Measurements from ENCODE around the gene TANGO2. TPM values are rescaled to one million over a fixed set of nuclear protein-coding genes. Genes with fewer than 3 reads are reported as not detected.

The TANGO2 gene
- total RNA-seq, 1 experiment from 2014 or later, result 13.9 TPM

DNA sequence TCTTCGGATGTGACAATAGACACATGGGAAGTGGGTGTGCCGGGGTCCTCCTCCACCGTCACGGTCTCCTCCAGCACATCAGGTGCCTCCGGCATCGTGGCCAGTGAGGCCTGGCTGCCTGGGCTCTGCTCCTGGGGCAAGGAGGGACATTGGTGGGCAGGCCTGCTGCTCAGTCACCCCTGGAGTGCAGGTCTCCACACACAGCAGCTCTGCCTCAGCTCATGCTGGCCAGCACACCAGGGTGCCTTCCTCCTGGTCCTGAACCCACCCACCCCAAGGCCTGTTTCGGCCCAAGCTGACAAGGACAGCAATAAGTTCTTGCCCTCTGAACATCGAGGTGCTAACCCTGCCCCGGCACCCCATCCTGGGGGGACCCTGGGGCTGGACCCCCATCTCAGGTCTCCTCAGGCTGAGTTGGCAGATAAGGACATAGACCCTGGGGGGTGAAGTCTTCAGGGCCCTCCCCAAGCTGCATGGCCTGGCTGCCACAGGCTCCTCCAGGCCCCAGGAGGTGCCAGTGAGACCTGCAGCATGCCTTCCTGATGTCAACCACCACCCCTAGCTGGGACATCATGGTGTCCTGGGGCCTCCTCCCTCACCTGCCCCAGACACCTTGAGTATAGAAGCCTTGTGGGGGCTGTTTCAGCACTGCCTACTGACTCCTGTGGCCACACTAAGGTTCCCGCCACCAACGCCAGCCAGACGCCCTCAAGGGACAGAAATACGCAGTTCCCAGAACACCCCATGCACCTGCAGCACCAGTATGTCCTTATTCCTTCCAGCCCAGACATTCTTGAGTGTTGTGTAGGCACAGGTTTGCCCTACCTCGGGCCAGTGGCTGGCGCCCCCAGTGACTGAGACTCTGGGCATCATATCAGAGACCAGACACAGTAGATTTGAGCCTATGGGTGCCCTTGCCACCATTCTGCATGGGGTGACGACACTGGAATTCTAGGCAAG lies 38.7 kb upstream of the TANGO2 start:
- TF ChIP-seq, protein P1, sequence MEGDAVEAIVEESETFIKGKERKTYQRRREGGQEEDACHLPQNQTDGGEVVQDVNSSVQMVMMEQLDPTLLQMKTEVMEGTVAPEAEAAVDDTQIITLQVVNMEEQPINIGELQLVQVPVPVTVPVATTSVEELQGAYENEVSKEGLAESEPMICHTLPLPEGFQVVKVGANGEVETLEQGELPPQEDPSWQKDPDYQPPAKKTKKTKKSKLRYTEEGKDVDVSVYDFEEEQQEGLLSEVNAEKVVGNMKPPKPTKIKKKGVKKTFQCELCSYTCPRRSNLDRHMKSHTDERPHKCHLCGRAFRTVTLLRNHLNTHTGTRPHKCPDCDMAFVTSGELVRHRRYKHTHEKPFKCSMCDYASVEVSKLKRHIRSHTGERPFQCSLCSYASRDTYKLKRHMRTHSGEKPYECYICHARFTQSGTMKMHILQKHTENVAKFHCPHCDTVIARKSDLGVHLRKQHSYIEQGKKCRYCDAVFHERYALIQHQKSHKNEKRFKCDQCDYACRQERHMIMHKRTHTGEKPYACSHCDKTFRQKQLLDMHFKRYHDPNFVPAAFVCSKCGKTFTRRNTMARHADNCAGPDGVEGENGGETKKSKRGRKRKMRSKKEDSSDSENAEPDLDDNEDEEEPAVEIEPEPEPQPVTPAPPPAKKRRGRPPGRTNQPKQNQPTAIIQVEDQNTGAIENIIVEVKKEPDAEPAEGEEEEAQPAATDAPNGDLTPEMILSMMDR (IDR thresholded peaks at IDR 0.05; ENCODE audit: unreplicated experiment), result no peak
- H3K9me3 Mint-ChIP-seq (ENCODE audit: unreplicated experiment), result no peaks in the 10 kb centered on the region
- H3K27me3 Mint-ChIP-seq (ENCODE audit: insufficient read depth, unreplicated experiment), result no peaks in the 10 kb centered on the region

DNA sequence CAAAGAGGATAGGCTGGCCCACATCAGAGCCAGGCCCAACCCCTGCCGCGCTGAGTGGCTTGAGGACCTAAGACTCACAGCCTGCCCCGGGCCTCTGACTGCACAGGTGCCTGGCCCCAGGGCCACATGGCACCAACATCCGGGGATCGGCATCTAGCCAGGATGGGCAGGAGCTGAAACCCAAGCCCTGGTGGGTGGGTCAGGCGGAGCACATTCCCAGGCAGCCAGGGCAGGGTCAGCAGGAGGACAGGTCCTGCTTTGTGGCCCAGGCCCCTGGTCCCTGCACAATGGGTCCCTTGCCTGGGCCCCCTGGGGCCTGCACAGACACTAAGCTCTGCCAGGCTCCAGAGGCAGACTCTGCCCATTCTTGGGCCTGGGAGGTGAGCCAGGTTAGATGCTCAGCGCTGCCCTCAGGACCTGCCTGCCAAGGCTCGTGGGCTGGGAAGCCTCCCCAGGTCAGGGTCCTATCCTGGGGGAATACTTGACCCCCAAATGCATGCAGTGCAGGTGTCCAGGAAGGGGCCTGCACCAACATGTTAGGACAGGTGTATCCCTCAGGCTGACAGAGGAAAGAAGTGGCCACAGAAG lies 37.8 kb upstream of the TANGO2 start:
- POLR2A ChIA-PET, result interaction anchor here (1.5 kb wide), 1 partner anchor 134 kb away, joined by 6 read pairs; the partner anchor contains the start of gene TRMT2A
- H3K36me3 Mint-ChIP-seq (ENCODE audit: insufficient read depth, unreplicated experiment), result no peaks in the 10 kb centered on the region
- CTCF ChIA-PET, result interaction anchor here (0.6 kb wide), 1 partner anchor 29 kb away, joined by 3 read pairs; no protein-coding TSS in a partner anchor
- TF ChIP-seq, protein P1 (IDR thresholded peaks at IDR 0.05; ENCODE audit: unreplicated experiment), result no peak
- DNase-seq (ENCODE audit: unreplicated experiment), result peak; percentile 34
- no peak overlapping the region for H3K27ac Mint-ChIP-seq (ENCODE audit: low read depth, unreplicated experiment)
- BruUV-seq (replicated peaks), result no TSS peak
- intact Hi-C loops (cut with micrococcal nuclease), result no loop called here
- H3K4me1 Mint-ChIP-seq (ENCODE audit: insufficient read depth, unreplicated experiment), result peaks cover 10% of the 10 kb centered on the region
- no peak overlapping the region for H3K4me3 Mint-ChIP-seq (ENCODE audit: unreplicated experiment)
- H3K9me3 Mint-ChIP-seq (ENCODE audit: unreplicated experiment), result no peaks in the 10 kb centered on the region
- H3K27me3 Mint-ChIP-seq (ENCODE audit: insufficient read depth, unreplicated experiment), result no peaks in the 10 kb centered on the region

More for the DNA sequence above, 38.7 kb upstream of the TANGO2 start:
- DNase-seq (ENCODE audit: unreplicated experiment), result no peak
- no peaks in the 10 kb centered on the region for H3K36me3 Mint-ChIP-seq (ENCODE audit: insufficient read depth, unreplicated experiment)
- H3K4me3 Mint-ChIP-seq (ENCODE audit: unreplicated experiment), result no peak overlapping the region
- intact Hi-C loops (cut with micrococcal nuclease), result no loop called here
- H3K27ac Mint-ChIP-seq (ENCODE audit: low read depth, unreplicated experiment), result no peak overlapping the region
- CTCF ChIA-PET, result interaction anchor here (0.6 kb wide), 1 partner anchor 30 kb away, joined by 3 read pairs; no protein-coding TSS in a partner anchor
- POLR2A ChIA-PET, result interaction anchor here (0.7 kb wide), 1 partner anchor 211 kb away, joined by 3 read pairs; no protein-coding TSS in a partner anchor
- no TSS peak for BruUV-seq (replicated peaks)
- peaks cover 10% of the 10 kb centered on the region for H3K4me1 Mint-ChIP-seq (ENCODE audit: insufficient read depth, unreplicated experiment)

DNA sequence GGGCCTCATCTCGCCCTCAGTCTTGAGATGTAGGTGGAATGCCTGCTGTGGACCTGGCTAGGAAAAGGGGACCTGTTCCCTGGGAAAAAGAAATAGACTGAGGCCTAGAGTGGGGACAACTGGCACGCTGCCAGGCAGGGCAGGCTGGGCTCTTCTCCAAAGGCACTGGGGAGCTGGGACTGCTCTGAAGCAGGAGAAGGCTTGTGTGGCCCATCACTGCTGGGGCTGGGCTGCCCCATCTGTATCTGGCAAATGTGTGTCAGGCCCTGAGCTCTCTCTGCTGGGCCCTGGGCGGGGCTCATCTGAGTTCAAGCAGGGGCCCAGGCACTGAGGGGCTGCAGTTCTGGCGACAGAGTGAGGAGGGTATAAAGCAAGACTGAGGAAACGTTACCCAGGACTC lies 37.2 kb upstream of the TANGO2 start:
- Mint-ChIP-seq H3K4me3 (ENCODE audit: unreplicated experiment) (no peak overlapping the region), H3K27me3 (ENCODE audit: insufficient read depth, unreplicated experiment) (no peaks in the 10 kb centered on the region), H3K4me1 (ENCODE audit: insufficient read depth, unreplicated experiment) (peaks cover 10% of the 10 kb centered on the region), H3K9me3 (ENCODE audit: unreplicated experiment) (no peaks in the 10 kb centered on the region), H3K27ac (ENCODE audit: low read depth, unreplicated experiment) (no peak overlapping the region), H3K36me3 (ENCODE audit: insufficient read depth, unreplicated experiment) (no peaks in the 10 kb centered on the region)
- ChIA-PET CTCF (interaction anchor here (1.0 kb wide), 1 partner anchor 44 kb away, joined by 3 read pairs; no protein-coding TSS in a partner anchor), POLR2A (interaction anchor here (0.7 to 1.5 kb wide), 4 partner anchors 9 to 147 kb away, joined by 3 to 6 read pairs (median 4); partner anchors contain the start of gene TRMT2A)
- TF ChIP-seq, protein P1 (IDR thresholded peaks at IDR 0.05; ENCODE audit: unreplicated experiment), result no peak
- DNase-seq (ENCODE audit: unreplicated experiment), result no peak
- intact Hi-C loops (cut with micrococcal nuclease), result no loop called here
- BruUV-seq (replicated peaks), result TSS peak; percentile 57
